Measurements from ENCODE around the gene PSRC1. TPM values are rescaled to one million over a fixed set of nuclear protein-coding genes. Genes with fewer than 3 reads are reported as not detected.

Gene PSRC1
- total and polyA plus RNA-seq, 2 of the 8 experiments (the other 6 are each of a cell fraction or from before 2014, with no cell fraction given) = 56.1 to 67.3 TPM

DNA sequence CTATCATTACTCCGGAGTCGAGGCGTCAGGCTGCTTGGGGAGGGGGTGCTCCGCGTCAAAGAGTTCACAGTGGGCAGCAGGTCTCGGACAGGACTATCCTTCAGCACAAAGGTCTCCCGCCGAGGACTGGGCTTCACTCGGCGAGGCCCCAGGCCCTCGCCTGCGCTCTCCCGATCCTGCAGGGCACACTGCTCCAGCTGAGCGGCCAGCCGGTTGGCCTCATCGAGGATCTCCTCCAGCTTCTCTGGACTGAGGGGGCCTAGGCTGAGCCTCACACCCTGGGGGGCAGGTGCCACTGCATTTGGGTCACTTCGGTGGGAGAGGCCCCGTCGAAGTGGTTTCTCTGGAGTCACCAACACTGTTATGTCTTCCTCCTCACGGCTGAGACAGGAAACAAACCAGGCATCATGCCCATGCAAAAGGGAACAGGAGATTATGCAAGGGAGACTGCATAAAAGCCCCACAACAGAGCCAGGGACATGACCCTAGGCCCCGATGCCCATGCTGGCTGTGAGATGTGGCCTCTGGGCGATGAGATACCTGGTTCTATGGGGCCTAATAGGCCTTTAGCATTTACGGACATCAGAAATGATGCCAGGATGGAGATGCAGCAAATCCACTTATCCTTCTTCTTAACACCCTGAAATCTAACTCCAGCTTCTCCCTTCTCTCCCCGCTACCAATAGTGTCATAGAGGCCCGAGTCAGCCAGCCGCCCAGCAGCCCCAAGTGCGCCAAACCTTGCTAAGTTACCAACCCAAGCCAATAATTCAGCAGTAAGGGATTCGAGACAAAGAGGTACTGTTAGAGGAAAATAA lies 1.1 kb downstream of the PSRC1 start (continued):
- TF ChIP-seq, protein P1, sequence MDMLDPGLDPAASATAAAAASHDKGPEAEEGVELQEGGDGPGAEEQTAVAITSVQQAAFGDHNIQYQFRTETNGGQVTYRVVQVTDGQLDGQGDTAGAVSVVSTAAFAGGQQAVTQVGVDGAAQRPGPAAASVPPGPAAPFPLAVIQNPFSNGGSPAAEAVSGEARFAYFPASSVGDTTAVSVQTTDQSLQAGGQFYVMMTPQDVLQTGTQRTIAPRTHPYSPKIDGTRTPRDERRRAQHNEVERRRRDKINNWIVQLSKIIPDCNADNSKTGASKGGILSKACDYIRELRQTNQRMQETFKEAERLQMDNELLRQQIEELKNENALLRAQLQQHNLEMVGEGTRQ (IDR thresholded peaks at IDR 0.05; ENCODE audit: low read length) = no peak
- no peak for TF ChIP-seq SP1 (IDR thresholded peaks at IDR 0.05; ENCODE audit: low read depth, low read length)
- TF ChIP-seq SRF (IDR thresholded peaks at IDR 0.05; ENCODE audit: low read depth, low read length) = no peak
